Placental pericyte (primary cell): ENCODE data around the gene WNT3A. TPM values are rescaled to one million over a fixed set of nuclear protein-coding genes. Genes with fewer than 3 reads are reported as not detected.

Experiments
- small RNA-seq: library from RNA; depleted of rRNA; stranded (forward); fragments of <200 nt; gene quantifications from one replicate; pipeline ENCODE3, GENCODE V24; 2012; ENCODE audit warnings: low replicate concordance
- total RNA-seq: library from RNA; depleted of rRNA; stranded (reverse); fragments of >200 nt; gene quantifications from 2 replicates; pipeline ENCODE4 v1.2.3, GENCODE V29; 2012

WNT3A gene
- total RNA-seq = not detected in 2 replicates

GRCh38 chr1:228006786-228007048 is at the start of gene WNT3A:
TSS of gene WNT3A (plus strand) at chr1:228006998. CDS start at chr1:228007129, 131 bp downstream.

GRCh38 chr1:228082214-228082917 is 75.6 kb downstream of the WNT3A start, which contains the start of gene ARF1:
TSS of gene ARF1 (plus strand) at chr1:228082708. CDS start at chr1:228097115, 14,407 bp downstream.

GRCh38 chr1:228102791-228103620 is 96.2 kb downstream of the WNT3A start, which contains the start of gene C1orf35:
TSS of gene C1orf35 (minus strand) at chr1:228103325. CDS start at chr1:228103227, 98 bp downstream.

GRCh38 chr1:228109073-228109961 is 102.5 kb downstream of the WNT3A start, which contains the start of gene MRPL55:
TSS of gene MRPL55 (minus strand) at chr1:228109299. CDS start at chr1:228108260, 1,039 bp downstream.

Small RNA genes within 50 kb of the gene (small RNA-seq; reads per million reads assigned to genes)
- gene SEPT14P17 = not detected

Other genes with a start within 250 kb of the WNT3A start
- not detected in 2 replicates for gene PRSS38, start 191.3 kb upstream of the WNT3A start, total RNA-seq
- gene WNT9A, start 59.1 kb upstream of the WNT3A start, total RNA-seq = 0.14 and 0.66 TPM in 2 replicates
- 477 and 567 TPM in 2 replicates for gene ARF1, start 75.7 kb downstream of the WNT3A start, total RNA-seq
- gene C1orf35, start 96.3 kb downstream of the WNT3A start, total RNA-seq = 6.4 and 7.7 TPM in 2 replicates
- gene MRPL55, start 102.3 kb downstream of the WNT3A start, total RNA-seq = 40.3 and 48.5 TPM in 2 replicates
- 315 and 320 TPM in 2 replicates for gene GUK1, start 133.3 kb downstream of the WNT3A start, total RNA-seq
- gene GJC2, start 142.9 kb downstream of the WNT3A start, total RNA-seq = 2.4 and 3.0 TPM in 2 replicates
- 6.8 and 7.9 TPM in 2 replicates for gene IBA57, start 158.8 kb downstream of the WNT3A start, total RNA-seq
- gene OBSCN, start 201.0 kb downstream of the WNT3A start, total RNA-seq = 6.2 and 14.7 TPM in 2 replicates